Measurements from ENCODE around the gene SLC7A14. TPM values are rescaled to one million over a fixed set of nuclear protein-coding genes. Genes with fewer than 3 reads are reported as not detected.

Gene SLC7A14
- total RNA-seq, 1 experiment from 2014 or later = not detected

DNA sequence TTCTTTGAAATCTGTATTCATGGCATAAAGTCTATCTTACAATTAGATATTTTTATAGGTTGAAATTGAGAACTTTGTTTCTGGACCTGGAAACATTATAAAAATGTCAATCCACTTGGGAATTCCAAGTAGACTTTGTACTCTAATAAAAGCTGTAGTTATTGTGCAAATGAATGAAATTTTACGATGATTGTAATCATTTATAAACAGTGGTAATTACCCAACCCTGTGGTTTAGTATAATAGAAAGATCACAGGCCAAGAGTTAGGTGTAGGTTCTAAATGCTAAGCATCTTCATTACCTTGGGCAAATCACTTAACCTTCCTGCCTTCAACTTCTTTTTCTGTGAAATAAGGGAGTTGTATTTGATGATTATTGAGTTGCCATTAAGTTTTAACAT lies 13.2 kb upstream of the SLC7A14 start:
- no peak for TF ChIP-seq POLR2AphosphoS5 (IDR thresholded peaks at IDR 0.05; ENCODE audit: low read depth, low read length)
- TF ChIP-seq POLR2A (IDR thresholded peaks at IDR 0.05; ENCODE audit: borderline replicate concordance, extremely low read depth, insufficient read depth, insufficient read length) = no peak
- no peak for TF ChIP-seq CTCF (IDR thresholded peaks at IDR 0.05 in 2 of 3, conservative IDR thresholded peaks at IDR 0.05 in 1 of 3; ENCODE audit: borderline replicate concordance in 1 of 3, insufficient read depth in 1 of 3, low read depth in 2 of 3, low read length in 2 of 3)
- no peak for TF ChIP-seq ELF1 (IDR thresholded peaks at IDR 0.05; ENCODE audit: borderline replicate concordance, low read depth)
- TF ChIP-seq MAX (IDR thresholded peaks at IDR 0.05) = no peak
- TF ChIP-seq EZH2phosphoT487 (IDR thresholded peaks at IDR 0.05; ENCODE audit: borderline replicate concordance) = no peak
- H3K4me1 ChIP-seq (ENCODE audit: control insufficient read depth in 1 of 2, insufficient read depth in 2 of 2, low read length in 2 of 2) = no peaks in the 10 kb centered on the region
- H3K9me2 ChIP-seq (ENCODE audit: insufficient read depth) = no peaks in the 10 kb centered on the region
- H3K27me3 ChIP-seq (ENCODE audit: insufficient read depth, low read length) = no peaks in the 10 kb centered on the region
- H3K4me2 ChIP-seq (ENCODE audit: low read length) = no peak overlapping the region
- no TSS peak for BruUV-seq (replicated peaks)
- RAD21 ChIA-PET (ENCODE audit: low non-redundant PET in 1 of 2, low total read pairs in 2 of 2, uncharacterized antibody in 2 of 2, unreplicated experiment in 2 of 2) = no interaction called here
- DNase-seq (ENCODE audit: low read depth, low spot score) (no peak), ATAC-seq (no peak)
- intact Hi-C loops (cut with micrococcal nuclease) = no loop called here
- H3K4me3 ChIP-seq (replicated peaks in 1 of 2; ENCODE audit: low read depth in 1 of 2, low read length in 2 of 2) = no peak overlapping the region
- CTCF ChIA-PET = no interaction called here
- H3K9ac ChIP-seq (ENCODE audit: low read length) = no peak overlapping the region
- no peaks in the 10 kb centered on the region for H3K9me3 ChIP-seq (ENCODE audit: control insufficient read depth in 1 of 2, insufficient read depth in 1 of 2, low read depth in 1 of 2, low read length in 2 of 2)
- no peaks in the 10 kb centered on the region for H3K36me3 ChIP-seq (ENCODE audit: control insufficient read depth in 1 of 2, insufficient read depth in 2 of 2, low read length in 2 of 2)
- no peaks in the 10 kb centered on the region for H4K20me1 ChIP-seq (ENCODE audit: insufficient read depth)
- no peak overlapping the region for H2AFZ ChIP-seq (ENCODE audit: low read depth, low read length, poor library complexity, severe bottlenecking)
- H3K27ac ChIP-seq (ENCODE audit: low read depth, low read length) = no peak overlapping the region
- no peaks in the 10 kb centered on the region for H3K79me2 ChIP-seq (ENCODE audit: insufficient read depth, low read length)
- POLR2A ChIA-PET = no interaction called here

GRCh38 chr3:170598091-170598502 lies 12.2 kb upstream of the SLC7A14 start:
- H3K36me3 ChIP-seq (ENCODE audit: control insufficient read depth in 1 of 2, insufficient read depth in 2 of 2, low read length in 2 of 2) = no peaks in the 10 kb centered on the region
- ATAC-seq (no peak), DNase-seq (ENCODE audit: low read depth, low spot score) (no peak)

More at GRCh38 chr3:170598091-170598502, 12.2 kb upstream of the SLC7A14 start:
- CTCF ChIA-PET = no interaction called here
- H3K79me2 ChIP-seq (ENCODE audit: insufficient read depth, low read length) = no peaks in the 10 kb centered on the region
- RAD21 ChIA-PET (ENCODE audit: low non-redundant PET in 1 of 2, low total read pairs in 2 of 2, uncharacterized antibody in 2 of 2, unreplicated experiment in 2 of 2) = no interaction called here
- intact Hi-C loops (cut with micrococcal nuclease) = no loop called here
- no peaks in the 10 kb centered on the region for H3K9me2 ChIP-seq (ENCODE audit: insufficient read depth)
- POLR2A ChIA-PET = no interaction called here
- no peaks in the 10 kb centered on the region for H3K9me3 ChIP-seq (ENCODE audit: control insufficient read depth in 1 of 2, insufficient read depth in 1 of 2, low read depth in 1 of 2, low read length in 2 of 2)
- H3K27ac ChIP-seq (ENCODE audit: low read depth, low read length) = no peak overlapping the region
- H2AFZ ChIP-seq (ENCODE audit: low read depth, low read length, poor library complexity, severe bottlenecking) = no peak overlapping the region
- no peaks in the 10 kb centered on the region for H3K4me1 ChIP-seq (ENCODE audit: control insufficient read depth in 1 of 2, insufficient read depth in 2 of 2, low read length in 2 of 2)
- H3K27me3 ChIP-seq (ENCODE audit: insufficient read depth, low read length) = 0 out of 2 replicates have a peak, but pooled peaks cover 4% of the 10 kb centered on the region
- BruUV-seq (replicated peaks) = no TSS peak
- no peak overlapping the region for H3K4me3 ChIP-seq (replicated peaks in 1 of 2; ENCODE audit: low read depth in 1 of 2, low read length in 2 of 2)
- no peak overlapping the region for H3K9ac ChIP-seq (ENCODE audit: low read length)
- no peaks in the 10 kb centered on the region for H4K20me1 ChIP-seq (ENCODE audit: insufficient read depth)
- H3K4me2 ChIP-seq (ENCODE audit: low read length) = no peak overlapping the region
- no peak for TF ChIP-seq EZH2phosphoT487 (IDR thresholded peaks at IDR 0.05; ENCODE audit: borderline replicate concordance)
- no peak for TF ChIP-seq SP1 (IDR thresholded peaks at IDR 0.05; ENCODE audit: low read depth)
- no peak for TF ChIP-seq ZNF274 (IDR thresholded peaks at IDR 0.05; ENCODE audit: low read depth, low read length)
- TF ChIP-seq POLR2AphosphoS5 (IDR thresholded peaks at IDR 0.05; ENCODE audit: low read depth, low read length) = no peak
- no peak for TF ChIP-seq SIN3A (IDR thresholded peaks at IDR 0.05; ENCODE audit: low read depth)
